SK-N-SH (cell line): ENCODE data around the gene ABR.
"Not testable (repeated sequence)": the region's sequence is repeated elsewhere in the genome, so short reads cannot be mapped to it uniquely, and the experiment has no call there.

ENCODE experiments used
- CHD2 ChIP-seq: fragments of 150-350 bp; IDR thresholded peaks from 2 replicates; pipeline ENCODE4 v1.6.1; 2018; ENCODE audit warnings: low read length; ENCODE audit not compliant: partially characterized antibody
- ELF1 ChIP-seq: IDR thresholded peaks from 2 replicates; pipeline ENCODE4 v1.4.0; 2012
- EP300 ChIP-seq, 2 experiments: IDR thresholded peaks; 2 replicates each; pipeline versions ENCODE4 v1.4.0 to v1.6.1; 2012; ENCODE audit warnings: borderline replicate concordance in 1 of 2, low read depth in 1 of 2, low read length in 1 of 2
- EZH2phosphoT487 ChIP-seq: fragments of 200-600 bp; sonication (generic); IDR thresholded peaks from 2 replicates; pipeline ENCODE4 v1.6.1; 2017; ENCODE audit warnings: low read depth, mixed run types, mild to moderate bottlenecking, antibody characterized with exemption, moderate library complexity, borderline replicate concordance
- FOXM1 ChIP-seq: IDR thresholded peaks from 2 replicates; pipeline ENCODE4 v1.4.0; 2012; ENCODE audit warnings: low read depth, mild to moderate bottlenecking
- GABPA ChIP-seq: IDR thresholded peaks from 2 replicates; pipeline ENCODE4 v1.4.0; 2012; ENCODE audit warnings: low read depth, mild to moderate bottlenecking
- NFIC ChIP-seq: IDR thresholded peaks from 2 replicates; pipeline ENCODE4 v1.4.0; 2012; ENCODE audit warnings: borderline replicate concordance
- POLR2AphosphoS5 ChIP-seq: IDR thresholded peaks from 2 replicates; pipeline ENCODE4 v1.6.1; 2012; ENCODE audit warnings: low read depth, low read length
- RAD21 ChIP-seq: IDR thresholded peaks from 2 replicates; pipeline ENCODE4 v1.6.1; 2012; ENCODE audit warnings: mild to moderate bottlenecking, low read length
- RCOR1 ChIP-seq: fragments of 150-350 bp; IDR thresholded peaks from 2 replicates; pipeline ENCODE4 v1.6.1; 2017; ENCODE audit warnings: antibody characterized with exemption, low read length
- YY1 ChIP-seq: IDR thresholded peaks from 2 replicates; pipeline ENCODE4 v1.4.0; 2012; ENCODE audit warnings: low read depth, mild to moderate bottlenecking
- TF ChIP-seq, protein P1 (sequence below): fragments of 200-600 bp; sonication (generic); IDR thresholded peaks from 2 replicates; pipeline ENCODE4 v1.6.1; 2017; ENCODE audit warnings: antibody characterized with exemption, mild to moderate bottlenecking, moderate library complexity
- TF ChIP-seq, protein P2 (sequence below): IDR thresholded peaks from 2 replicates; pipeline ENCODE4 v1.6.1; 2012; ENCODE audit warnings: mild to moderate bottlenecking, low read depth, low read length, moderate library complexity

DNA sequence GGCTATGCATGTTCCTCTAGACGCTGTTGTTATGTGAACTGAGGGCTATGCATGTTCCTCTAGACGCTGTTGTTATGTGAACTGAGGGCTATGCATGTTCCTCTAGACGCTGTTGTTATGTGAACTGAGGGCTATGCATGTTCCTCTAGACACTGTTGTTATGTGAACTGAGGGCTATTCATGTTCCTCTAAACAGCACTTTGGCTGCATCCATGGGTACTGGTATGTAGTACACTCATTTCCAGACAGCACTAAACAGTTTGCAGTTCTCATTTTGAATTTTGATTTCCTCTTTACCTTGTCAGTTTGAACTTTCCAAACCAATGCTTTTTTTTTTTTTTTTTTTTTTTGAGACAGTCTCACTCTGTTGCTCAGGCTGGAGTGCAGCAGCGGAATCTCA, 114.4 kb downstream of the ABR start:
- not testable (repeated sequence) for TF ChIP-seq CHD2; RAD21; EZH2phosphoT487; EP300 (IDR thresholded peaks at IDR 0.05; ENCODE audit: borderline replicate concordance in 1 of 2, low read depth in 1 of 2, low read length in 1 of 2); GABPA; FOXM1; POLR2AphosphoS5; ELF1; YY1; RCOR1; NFIC
- TF ChIP-seq, protein P1, sequence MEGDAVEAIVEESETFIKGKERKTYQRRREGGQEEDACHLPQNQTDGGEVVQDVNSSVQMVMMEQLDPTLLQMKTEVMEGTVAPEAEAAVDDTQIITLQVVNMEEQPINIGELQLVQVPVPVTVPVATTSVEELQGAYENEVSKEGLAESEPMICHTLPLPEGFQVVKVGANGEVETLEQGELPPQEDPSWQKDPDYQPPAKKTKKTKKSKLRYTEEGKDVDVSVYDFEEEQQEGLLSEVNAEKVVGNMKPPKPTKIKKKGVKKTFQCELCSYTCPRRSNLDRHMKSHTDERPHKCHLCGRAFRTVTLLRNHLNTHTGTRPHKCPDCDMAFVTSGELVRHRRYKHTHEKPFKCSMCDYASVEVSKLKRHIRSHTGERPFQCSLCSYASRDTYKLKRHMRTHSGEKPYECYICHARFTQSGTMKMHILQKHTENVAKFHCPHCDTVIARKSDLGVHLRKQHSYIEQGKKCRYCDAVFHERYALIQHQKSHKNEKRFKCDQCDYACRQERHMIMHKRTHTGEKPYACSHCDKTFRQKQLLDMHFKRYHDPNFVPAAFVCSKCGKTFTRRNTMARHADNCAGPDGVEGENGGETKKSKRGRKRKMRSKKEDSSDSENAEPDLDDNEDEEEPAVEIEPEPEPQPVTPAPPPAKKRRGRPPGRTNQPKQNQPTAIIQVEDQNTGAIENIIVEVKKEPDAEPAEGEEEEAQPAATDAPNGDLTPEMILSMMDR, result not testable (repeated sequence)
- TF ChIP-seq, protein P2, sequence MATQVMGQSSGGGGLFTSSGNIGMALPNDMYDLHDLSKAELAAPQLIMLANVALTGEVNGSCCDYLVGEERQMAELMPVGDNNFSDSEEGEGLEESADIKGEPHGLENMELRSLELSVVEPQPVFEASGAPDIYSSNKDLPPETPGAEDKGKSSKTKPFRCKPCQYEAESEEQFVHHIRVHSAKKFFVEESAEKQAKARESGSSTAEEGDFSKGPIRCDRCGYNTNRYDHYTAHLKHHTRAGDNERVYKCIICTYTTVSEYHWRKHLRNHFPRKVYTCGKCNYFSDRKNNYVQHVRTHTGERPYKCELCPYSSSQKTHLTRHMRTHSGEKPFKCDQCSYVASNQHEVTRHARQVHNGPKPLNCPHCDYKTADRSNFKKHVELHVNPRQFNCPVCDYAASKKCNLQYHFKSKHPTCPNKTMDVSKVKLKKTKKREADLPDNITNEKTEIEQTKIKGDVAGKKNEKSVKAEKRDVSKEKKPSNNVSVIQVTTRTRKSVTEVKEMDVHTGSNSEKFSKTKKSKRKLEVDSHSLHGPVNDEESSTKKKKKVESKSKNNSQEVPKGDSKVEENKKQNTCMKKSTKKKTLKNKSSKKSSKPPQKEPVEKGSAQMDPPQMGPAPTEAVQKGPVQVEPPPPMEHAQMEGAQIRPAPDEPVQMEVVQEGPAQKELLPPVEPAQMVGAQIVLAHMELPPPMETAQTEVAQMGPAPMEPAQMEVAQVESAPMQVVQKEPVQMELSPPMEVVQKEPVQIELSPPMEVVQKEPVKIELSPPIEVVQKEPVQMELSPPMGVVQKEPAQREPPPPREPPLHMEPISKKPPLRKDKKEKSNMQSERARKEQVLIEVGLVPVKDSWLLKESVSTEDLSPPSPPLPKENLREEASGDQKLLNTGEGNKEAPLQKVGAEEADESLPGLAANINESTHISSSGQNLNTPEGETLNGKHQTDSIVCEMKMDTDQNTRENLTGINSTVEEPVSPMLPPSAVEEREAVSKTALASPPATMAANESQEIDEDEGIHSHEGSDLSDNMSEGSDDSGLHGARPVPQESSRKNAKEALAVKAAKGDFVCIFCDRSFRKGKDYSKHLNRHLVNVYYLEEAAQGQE, result not testable (repeated sequence)
